ENCODE data around the gene CD9.

CD9 gene

DNA sequence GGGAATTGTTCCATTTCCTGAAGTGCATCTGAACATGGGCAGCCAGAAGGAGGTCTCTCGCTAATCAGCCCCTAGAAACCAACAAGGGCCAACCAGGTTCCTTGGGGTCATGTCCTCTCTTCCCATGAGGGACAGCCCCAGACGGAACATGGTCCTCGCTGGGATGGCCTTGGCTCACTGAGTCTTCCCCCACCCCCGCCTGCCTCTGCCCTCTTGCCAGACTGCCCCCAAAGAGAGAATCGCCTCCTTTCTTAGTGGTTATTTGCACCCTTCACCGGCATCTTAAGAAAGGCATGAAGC, 36.4 kb downstream of the CD9 start:
- no peak for DNase-seq (ENCODE audit: low read depth in 1 of 2, low spot score in 1 of 2)

DNA sequence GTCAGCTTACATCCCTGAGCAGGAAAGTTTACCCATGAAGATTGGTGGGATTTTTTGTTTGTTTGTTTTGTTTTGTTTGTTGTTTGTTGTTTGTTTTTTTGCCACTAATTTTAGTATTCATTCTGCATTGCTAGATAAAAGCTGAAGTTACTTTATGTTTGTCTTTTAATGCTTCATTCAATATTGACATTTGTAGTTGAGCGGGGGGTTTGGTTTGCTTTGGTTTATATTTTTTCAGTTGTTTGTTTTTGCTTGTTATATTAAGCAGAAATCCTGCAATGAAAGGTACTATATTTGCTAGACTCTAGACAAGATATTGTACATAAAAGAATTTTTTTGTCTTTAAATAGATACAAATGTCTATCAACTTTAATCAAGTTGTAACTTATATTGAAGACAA, 37.6 kb downstream of the CD9 start:
- DNase-seq (ENCODE audit: low read depth in 1 of 2, low spot score in 1 of 2), result no peak

DNA sequence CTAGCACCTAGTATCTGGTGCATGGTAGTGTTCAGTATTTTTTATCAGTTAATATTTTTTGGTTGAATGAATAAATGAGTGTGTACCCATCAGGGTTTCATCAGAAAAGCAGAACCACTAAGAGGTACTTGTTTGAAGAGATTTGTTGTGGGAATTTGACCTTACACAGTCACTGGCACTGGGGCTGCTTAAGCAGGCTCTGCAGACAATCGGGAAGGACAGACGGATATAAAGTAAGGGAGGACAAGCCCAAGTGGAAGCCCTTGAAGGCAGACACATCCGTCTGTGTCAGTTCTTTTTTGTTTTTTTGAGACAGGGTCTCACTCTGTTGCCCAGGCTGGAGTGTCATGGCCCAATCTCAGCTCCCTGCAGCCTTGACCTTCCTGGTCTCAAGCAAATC, 38.7 kb downstream of the CD9 start:
- no peak for DNase-seq (ENCODE audit: low read depth in 1 of 2, low spot score in 1 of 2)

DNA sequence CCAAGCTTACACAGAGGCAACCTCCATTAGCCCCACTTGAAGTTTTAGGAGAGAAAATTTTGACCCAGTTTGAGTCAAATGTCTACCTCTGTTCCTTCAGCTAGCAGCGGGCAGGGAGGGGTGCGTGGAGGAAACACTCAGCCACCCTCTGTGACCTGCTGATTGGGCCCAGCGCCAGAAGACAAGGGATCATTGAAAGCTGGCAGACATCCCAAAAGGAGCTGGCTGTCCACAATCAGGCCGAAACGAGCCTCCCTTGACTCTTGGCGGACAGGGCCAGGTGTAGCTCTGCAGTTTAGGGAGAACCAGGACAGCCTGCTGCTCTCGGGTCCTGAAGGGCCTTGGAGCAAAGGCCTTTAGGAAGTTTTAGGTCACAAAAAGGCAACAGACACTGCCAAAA, 41.3 kb downstream of the CD9 start:
- DNase-seq (ENCODE audit: low read depth in 1 of 2, low spot score in 1 of 2), result no peak

DNA sequence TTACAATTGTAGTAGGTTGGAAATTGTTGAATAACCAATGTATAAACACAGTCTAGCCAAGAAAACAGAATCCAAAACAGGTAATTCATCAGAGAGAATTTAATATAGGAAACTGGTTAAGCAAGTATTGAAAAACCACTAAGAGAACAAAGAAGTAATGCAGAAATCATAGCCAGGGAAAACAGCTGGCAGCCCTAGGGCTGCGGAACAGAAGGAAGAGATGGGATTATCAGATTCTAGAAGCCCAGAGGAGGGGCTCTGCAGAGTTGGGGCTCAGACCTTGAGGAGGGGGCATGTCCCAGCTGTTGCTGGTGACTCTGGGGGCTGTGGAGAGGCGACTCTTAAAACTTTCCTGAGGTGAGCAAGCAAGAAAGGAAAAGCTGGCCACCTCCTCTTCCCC, 49.4 kb downstream of the CD9 start:
- DNase-seq (ENCODE audit: low read depth in 1 of 2, low spot score in 1 of 2), result no peak

DNA sequence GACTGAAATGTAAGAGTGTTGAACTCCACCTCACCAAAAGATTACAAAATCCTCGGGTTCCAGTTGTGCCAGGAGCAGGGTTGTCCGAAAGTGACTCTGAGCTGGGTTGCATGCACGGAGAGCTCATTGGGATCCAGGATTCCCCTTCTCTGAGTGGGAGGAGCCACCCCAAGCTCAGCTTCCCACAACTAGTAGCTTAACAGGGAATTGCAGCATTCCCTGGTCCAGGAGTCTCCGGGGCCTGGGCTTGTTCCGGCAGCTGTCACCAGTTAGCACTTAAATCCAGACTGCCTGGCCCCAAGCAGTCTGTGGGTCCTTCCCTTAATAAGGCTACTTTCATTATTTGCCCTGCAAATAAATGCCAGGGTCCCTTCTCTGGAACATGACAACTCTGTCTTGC, 50.1 kb downstream of the CD9 start:
- DNase-seq (ENCODE audit: low read depth in 1 of 2, low spot score in 1 of 2), result no peak

DNA sequence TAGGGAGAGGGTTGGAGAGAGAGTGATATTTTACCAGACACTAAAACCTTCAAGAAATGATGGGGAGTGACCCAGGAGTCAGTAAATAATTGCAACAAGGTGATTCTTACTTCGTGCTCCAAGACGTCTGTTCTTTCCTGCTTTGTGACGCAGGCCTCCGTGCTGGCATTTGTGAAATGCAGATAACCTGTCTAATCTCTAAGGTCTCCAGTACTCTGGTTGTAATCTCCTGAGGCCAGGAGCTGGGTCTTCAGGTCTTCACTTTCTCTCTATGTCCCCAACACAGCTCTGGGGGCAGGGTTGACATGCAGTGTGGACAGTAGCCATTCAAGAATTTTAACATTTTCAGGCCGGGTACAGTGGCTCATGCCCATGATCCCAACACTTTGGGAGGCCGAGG, 53.1 kb downstream of the CD9 start:
- no peak for DNase-seq (ENCODE audit: low read depth in 1 of 2, low spot score in 1 of 2)

DNA sequence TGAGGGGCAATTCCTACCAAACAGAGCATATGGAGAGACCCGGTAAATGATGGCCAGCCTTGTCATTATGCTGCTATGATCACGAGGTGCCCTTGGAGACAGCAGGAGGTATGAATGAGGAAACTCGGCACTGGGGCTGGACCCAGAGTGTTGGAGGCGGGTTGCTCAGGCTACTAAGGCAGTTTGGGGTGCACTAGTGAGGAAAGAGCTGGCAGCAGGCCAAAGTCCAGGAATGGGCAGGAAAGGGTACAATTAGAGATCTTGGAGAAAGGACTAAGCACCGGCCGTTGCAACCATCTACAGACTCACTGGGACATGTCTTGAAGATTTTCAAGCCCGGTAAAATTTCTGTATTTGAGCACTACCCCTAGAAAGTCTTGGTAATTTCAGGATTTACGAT, 54.3 kb downstream of the CD9 start:
- no peak for DNase-seq (ENCODE audit: low read depth in 1 of 2, low spot score in 1 of 2)

DNA sequence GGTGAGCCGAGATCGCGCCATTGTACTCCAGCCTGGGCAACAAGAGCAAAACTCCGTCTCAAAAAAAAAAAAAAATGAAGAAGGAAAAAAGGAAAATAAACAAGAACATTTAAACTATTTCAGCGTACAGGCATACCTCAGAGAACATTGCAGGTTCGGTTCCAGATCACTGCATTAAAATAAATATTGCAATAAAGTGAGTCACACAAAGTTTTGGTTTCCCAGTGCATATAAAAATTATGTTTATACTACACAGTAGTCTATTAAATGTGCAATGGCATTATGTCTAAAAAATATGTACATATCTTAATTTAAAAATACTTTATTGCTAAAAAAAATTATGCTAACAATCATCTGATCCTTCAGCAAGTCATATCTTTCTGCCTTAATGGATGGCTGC, 56.8 kb downstream of the CD9 start:
- DNase-seq (ENCODE audit: low read depth in 1 of 2, low spot score in 1 of 2), result no peak

DNA sequence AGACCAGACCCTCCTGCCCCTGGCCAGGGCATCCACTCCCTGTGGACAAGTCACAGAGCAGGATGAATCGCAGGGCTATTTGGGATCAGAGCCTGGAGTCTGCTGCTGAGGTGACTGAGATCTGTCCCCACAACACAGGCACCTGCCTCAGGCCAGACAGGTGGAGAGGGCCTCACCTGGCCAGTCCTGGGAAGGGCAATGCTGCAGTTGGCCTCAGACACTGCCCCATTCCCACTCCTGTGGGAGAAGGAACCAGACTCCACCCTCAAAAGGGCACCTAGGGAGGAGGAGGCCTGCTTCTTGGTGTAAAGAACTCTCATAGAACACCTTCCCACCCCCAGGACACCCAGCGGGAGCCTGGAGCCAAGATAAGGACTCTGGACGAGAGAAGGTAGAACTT, 62.0 kb downstream of the CD9 start:
- DNase-seq (ENCODE audit: low read depth in 1 of 2, low spot score in 1 of 2), result no peak

DNA sequence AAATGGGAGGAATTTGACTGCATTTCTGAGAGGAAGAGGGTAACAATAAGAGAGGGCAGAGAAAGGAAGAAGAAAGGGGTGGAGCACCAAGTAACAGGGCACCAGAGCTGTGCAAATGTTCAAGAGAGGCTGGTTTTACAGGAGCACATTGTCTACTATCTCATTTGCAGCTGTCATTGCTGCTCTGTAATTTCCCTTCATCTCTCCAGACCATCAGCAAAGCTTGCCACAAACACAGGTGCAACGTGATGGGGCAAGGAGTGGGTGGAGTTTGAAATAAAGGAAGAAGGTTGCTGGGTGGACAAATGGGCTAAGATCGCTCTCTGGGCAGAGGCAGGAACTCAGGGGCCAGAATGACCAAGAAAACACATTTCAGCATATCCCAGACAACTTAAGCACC, 62.4 kb downstream of the CD9 start:
- DNase-seq (ENCODE audit: low read depth in 1 of 2, low spot score in 1 of 2), result no peak

DNA sequence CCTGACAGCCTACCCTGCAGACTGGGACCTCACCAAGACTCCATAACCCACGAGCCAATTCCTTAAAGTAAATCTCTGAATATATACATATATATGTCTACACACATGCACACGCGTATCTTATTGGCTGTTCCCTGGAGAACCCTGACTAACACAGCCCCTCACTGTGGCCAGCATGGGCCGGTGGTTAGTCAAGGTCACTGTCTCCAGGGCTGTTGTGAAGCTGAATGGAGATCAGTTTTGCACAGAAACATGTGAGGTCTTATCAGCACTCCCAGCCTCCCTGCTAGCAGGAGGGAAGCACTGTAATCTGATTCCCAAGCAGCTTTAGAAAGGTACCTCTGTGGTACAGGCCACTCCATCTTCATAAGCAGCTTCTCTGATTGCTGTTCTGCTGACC, 63.7 kb downstream of the CD9 start:
- DNase-seq (ENCODE audit: low read depth in 1 of 2, low spot score in 1 of 2), result no peak

DNA sequence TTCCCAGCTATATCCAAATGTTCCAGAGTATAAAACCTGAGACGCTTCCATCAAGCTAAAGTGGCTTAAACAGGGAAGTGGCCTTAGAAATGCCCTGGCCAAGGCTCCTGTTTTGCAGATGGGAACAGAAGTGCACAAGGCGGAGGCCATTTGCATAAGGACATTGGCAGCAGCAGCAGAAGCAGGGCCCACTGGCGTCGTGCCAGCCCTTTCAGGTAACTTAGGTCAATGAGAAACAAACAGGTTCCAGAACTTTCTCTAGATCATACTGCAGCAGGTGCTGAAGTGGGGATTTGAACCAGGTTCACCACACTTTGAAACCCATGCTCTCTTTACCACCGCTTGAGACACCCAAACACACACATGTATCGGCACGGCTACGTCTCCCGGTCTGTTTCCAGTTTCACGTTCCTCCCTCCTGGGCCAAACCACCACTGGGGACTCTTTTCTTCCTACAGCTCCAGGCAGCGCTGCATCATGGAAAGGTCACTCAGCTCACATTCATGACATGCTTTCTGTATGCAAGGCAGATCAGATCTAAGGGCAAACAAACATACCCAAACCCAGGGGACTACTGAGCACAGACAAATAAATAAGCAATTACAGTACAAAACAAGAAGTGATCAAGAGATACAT, 64.3 kb downstream of the CD9 start:
- no peak for DNase-seq (ENCODE audit: low read depth in 1 of 2, low spot score in 1 of 2)

DNA sequence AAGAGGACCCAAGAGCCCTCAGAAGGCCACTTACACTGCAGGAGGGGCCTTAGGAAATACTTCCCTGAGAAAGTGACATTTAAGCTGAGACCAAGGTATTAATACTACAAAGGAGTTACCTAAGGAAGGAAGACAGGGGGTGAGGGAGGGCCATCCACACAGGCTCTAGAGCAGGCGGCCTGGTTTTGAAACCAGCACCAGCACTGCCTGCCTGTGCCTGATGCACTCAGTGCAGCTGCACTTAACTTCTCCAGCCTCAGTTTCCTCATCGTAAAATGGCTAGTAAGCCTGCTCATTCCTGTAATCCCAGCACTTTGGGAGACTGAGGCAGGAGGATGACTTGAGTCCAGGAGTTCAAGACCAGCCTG, 64.8 kb downstream of the CD9 start:
- DNase-seq (ENCODE audit: low read depth in 1 of 2, low spot score in 1 of 2), result no peak

DNA sequence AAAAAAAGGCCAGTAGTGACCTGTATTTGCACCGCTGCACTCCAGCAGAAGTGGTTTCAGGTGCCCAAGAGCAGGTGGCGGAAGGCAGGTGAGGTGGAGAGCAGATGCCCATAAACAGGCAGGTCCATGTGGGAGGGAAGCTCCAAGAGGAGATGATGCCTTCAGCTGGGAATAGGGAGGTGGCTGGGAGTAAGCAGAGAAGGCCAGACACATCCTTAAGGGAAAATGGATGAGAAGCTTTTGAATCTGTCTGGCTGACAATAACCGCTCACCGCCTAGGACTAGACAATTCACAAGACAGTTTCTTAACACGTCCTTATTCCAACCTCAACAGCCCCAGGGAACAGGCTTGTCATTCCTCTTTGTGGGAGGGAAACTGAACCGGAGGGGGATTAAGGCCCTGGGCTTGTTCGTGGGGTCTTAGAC, 66.4 kb downstream of the CD9 start:
- no peak for DNase-seq (ENCODE audit: low read depth in 1 of 2, low spot score in 1 of 2)

DNA sequence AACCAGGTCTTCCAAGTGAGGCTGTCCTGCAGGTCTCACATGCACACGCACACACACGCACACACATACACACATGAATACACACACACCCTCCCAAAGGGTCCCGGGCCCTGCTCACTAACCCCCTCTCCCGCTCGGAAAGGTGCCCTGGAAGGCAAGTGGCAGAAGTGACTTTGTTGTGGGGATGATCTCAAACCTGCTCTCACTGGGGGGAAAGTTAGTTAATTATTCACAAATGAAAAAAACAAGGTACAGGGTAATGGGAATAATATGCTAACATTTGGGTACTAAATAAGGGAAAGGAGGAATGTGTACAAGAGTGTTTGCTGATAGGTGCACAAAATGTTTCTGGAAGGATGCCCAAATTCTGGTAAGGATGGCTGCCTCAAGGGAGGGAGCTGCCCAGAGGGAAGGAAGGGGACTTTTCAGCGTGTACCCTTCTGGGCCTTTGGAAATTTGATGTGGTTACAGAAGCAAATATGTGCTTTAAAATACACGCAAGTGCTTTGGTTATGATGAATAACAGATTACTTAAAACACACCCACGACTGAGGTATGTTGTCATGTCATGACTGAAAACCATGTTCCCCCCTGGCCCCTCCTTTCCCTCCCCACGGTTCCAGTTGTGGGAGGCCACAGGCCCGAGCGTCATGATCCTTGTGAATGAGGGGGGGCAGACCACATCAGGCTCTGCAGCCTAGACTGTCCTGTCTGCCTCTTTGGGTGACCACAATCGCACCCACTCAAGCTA, 66.9 kb downstream of the CD9 start:
- DNase-seq (ENCODE audit: low read depth in 1 of 2, low spot score in 1 of 2), result peak in 1 of 2 donors; percentile 19

DNA sequence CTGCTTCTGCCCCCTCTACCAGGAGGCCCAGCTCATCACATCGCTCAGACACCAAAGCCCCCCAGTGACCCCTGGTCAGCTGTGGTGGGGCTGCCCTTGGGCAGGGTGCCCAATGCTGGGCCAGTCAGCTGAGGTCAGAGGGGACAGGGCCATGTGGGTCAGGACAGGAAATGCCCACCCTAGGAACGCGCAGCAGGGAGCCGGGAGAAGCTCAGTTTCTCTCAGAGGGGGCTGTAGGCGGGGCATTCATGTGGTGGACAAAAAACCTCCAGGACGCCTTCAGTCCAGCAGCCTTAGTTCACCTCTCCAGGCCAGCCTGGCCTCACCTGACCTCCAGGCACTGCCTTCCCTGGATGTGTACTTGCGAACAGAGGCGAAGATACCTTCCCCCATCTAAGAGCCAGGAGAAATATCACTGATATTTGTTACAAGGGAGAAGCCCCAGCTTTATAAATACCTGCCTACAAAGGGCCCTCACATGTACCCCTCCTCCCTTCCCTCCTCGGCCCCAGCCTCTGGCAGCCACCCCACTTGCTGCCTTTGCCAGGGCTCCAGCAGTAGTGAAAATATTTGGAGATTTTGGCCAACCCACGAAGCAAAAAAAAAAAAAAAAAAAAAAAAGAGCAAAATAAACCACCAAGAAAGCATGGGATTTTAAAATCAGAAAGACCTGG, 68.4 kb downstream of the CD9 start:
- no peak for DNase-seq (ENCODE audit: low read depth in 1 of 2, low spot score in 1 of 2)

DNA sequence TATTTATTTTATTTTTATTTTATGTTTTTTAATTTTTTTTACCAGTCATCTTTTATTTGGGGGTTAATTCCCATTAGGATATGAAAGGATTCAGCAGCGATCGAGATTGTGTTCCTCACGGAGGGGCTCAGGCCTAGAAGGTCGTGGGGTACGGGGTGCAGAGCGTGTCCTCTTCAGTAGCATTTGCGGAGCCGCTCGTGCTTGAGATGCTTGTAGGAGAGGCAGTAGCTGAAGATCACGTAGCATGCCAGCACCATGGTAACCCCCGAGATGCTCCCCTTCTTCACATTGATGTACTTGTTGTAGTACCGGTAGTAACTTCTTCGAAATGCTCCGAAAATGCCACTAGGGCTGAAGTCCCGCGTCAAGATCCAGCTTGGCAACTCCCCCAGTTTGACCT, 69.8 kb downstream of the CD9 start:
- DNase-seq (ENCODE audit: low read depth in 1 of 2, low spot score in 1 of 2), result no peak

DNA sequence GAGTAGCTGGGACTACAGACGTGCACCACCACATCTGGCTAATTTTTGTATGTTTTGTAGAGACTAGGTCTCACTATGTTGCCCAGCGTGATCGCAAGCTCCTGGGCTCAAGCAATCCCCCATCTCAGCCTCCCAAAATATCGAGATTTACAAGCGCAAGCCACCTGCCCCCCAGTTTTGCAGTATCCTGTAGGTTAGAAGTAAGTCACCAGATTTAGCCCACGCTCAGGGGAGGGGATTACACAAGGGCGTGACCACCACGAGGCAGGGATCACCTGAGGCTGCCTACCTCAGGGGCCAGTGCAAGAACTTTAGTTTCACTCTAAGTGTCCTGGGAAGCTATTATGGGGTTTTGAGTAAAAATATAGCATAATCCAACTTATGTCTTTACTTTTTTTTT, 71.1 kb downstream of the CD9 start:
- no peak for DNase-seq (ENCODE audit: low read depth in 1 of 2, low spot score in 1 of 2)

DNA sequence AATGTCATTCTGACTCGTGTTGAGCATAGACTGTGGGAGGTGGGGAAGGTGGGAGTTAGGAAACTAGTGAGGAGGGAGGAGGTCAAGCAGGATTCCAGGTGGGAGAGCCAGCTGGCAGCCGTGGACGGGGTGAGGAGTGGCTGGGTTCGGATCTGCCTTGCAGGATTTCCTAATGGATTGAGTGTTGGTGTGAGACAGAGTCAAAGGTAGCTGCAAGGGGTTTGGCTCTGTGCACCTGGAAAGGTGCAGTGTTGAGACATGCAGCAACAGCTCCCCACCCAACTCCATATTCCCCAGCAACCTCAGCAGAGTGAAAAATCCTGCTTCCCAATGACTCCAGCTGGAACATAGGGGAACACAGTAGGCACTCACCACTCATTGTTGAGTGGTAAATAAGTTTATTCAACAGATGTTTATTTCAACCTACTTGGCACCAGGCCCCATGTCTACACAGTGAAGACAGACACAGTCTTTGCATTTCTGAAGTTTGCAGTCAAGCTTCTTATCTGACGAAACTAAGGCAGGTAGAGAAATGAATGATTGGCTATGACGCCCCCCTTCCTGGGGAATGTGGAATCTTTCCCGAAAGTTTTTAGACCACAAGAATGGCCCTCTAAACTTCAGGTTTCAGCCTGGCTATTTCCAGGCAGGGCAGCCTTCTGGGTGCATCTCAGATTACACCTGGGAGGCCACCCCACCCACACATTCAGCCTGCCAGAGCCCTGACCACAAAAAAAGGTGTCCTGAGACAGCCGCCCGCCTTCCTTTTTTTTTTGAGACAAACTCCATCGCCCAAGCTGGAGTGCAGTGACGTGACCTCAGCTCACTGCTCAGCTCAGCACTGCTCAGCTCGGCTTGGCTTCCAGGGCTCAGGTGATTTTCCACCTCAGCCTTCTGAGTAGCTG, 72.4 kb downstream of the CD9 start:
- DNase-seq (ENCODE audit: low read depth in 1 of 2, low spot score in 1 of 2), result no peak

DNA sequence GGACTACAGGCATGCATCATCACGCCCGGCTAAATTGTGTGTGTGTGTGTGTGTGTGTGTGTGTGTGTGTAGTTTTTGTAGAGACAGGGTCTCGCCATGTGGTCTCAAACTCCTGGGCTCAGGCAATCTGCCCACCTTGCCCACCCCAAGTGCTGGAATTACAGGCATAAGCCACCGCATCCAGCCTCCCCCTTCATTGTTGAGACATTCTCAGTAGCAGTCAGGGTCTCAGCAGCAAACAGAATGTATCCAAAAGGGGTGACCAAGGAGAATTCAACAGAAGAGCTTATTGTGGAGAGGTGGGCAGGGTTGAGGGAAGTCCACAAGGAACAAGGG, 73.0 kb downstream of the CD9 start:
- no peak for DNase-seq (ENCODE audit: low read depth in 1 of 2, low spot score in 1 of 2)
